RCC 7860 (cell line): ENCODE measurements around the gene SLC6A15.

Experiments used
- DNase-seq: peaks from one replicate; pipeline ENCODE4 v3.0.0-alpha.2; 2015; ENCODE audit warnings: low spot score
- FAIRE-seq: peaks from 2 replicates; lab custom pipeline; 2012; peaks lifted over from hg19 to GRCh38; lab: Jason Lieb, UNC

SLC6A15 gene

GRCh38 chr12:84810611-84811010 is 102.0 kb downstream of the SLC6A15 start:
- no peak for FAIRE-seq
- no peak for DNase-seq
